Hindlimb muscle (tissue), 1 donor: ENCODE measurements around the gene VPS33A. TPM values are rescaled to one million over a fixed set of nuclear protein-coding genes. Genes with fewer than 3 reads are reported as not detected.
"Not testable (repeated sequence)": the region's sequence is repeated elsewhere in the genome, so short reads cannot be mapped to it uniquely, and the experiment has no call there.

Experiments
- DNase-seq: peaks from one replicate; pipeline ENCODE4 v3.0.0-alpha.2; 2013
- polyA plus RNA-seq: library from polyadenylated mRNA; unstranded; fragments of 120-200 nt; gene quantifications from one replicate; pipeline ENCODE4 v1.2.1, GENCODE V29; 2013; ENCODE audit not compliant: insufficient read length

VPS33A gene
- polyA plus RNA-seq: 12.5 TPM

DNA sequence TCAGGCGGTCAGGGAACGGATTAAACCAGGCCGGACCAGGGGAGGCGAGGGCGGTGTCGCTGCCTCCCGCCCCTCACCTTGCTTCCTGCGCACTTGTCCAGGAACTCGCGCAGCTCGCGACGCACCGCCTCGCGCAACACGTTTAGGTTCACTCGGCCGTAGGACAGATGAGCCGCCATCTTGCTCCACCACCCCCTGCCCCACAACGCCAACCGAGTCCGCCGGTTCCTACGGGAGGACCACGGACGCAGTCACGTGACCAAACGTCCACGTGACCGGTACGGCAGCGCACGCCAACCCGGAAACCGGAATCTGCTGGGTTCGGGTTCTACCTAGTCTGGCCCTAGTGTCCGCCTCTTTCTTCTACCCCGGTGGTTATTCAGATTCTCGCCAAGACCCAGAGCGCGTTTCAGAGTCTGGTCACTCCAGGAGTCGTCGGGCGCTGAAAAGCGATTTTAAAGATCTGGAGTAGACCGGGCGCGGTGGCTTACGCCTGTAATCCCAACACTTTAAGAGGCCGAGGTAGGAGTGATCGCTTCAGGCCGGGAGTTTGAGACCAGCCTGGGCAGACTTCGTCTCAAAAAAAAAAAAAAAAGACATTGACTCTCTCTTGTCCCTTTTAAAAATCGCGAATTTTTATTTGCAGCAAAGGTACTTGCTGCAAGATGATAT lies at the start of gene VPS33A:
Gene VPS33A, minus strand, starts transcription at position 265 of the 672 bp plus-strand sequence. Its CDS starts 86 bp downstream, at position 179.
- peak; percentile 99 for DNase-seq

GRCh38 chr12:122312926-122313325 lies 46.6 kb upstream of the VPS33A start:
- no peak for DNase-seq

DNA sequence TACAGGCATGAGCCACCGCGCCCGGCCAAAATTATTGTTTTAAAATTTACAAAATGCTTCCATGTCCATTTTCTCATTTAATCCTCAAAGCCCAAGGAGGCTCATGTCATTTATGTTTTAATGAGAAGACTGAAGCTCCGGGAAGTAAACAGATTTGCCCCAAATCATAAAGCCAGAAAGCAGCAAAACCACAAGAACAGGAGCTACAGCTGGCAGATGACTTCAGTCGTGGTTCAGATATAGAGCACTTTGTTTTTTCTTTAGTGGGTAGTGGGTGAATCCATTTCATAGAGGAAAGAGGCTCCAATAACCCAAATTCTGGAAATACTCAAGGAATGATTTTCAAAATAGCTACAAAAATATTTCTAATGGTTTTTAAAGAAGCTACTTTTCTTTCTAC lies 45.4 kb upstream of the VPS33A start:
- DNase-seq: no peak

DNA sequence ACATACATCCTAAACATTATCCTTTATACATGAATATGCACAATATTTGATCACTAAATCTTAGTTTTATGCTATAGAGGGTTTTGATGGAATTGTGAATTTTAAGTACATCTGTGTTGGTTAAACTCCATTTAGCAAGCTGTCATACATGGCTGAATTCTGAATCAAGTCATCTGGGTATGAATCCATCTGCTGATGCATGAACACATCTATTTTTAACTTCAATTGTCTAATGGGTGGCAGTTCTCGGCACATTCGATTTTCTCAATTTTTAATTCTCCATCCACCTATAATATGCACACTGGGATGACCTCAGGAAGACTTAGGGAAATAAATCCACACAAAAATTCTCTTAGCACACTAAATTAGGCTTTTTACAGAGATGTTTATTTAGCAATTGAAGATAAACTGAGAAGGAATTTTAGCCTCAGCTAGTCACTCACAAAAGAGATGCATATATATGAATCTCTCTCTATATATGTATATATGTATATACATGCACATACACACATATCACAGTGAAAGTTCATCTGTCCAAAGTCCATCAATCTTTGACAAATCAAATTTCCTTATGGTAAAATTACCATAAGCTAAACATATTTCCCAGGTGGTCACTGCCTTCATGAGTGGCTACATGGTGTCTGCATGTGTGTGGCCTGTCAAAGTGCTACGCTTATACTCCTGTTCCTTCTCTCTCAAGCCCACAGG lies 44.5 kb upstream of the VPS33A start:
- DNase-seq: no peak

GRCh38 chr12:122309564-122310121 lies 43.3 kb upstream of the VPS33A start:
- DNase-seq: no peak

DNA sequence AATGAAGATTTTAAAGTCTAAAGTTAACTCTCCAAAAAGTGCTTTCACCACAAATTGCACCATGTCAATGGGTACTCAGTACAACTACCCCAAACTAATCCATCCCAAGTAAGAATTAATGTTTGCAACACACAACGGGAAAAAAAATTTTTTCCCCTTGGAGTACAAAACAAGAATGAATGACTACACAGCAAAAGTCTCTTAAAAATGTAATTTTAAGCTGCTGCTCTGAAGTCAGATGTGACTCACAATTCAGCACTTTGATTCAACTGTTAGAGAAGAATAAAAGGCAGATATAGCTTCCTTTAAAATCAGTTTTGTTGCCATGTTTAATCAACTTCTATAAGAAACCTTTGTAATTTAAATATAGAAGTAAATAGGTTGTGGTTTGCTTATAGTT lies 42.5 kb upstream of the VPS33A start:
- no peak for DNase-seq

DNA sequence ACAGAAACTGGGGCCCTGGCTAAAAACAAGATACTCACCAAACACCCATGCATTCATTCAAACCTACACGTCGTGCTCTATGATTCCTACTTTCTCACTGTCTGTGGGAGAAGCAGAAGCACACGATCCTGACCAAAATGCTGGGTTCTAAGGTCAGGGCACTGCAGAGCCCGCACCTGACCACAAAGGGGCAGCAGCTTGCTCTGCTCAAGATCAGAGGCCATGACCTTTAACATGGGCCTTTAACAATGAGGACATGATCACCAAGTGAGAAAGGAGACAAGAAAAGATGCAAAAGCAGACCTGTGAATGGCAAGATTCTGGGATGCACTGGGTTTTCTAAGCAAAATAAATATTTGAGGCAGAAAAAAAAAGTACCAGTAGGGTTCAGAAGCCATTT lies 40.1 kb upstream of the VPS33A start:
- DNase-seq: no peak

DNA sequence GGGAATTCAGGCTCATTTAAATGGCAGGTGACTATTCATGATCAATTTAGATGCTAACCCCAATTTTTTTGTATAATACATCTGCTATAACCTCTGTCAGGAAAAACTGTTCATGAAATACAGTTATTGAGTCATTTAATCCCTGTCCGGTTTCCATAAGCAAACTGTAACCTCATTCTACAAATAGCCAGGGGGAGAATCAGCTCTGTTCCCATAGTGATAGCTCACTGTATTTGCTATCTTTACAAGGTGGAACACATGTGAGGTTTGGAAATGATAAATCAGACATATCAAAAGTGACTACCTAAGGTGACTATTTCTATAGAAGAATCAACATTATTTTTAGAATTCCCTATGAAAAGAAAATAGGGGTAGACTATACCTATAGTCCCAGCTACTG lies 38.6 kb upstream of the VPS33A start:
- no peak for DNase-seq

GRCh38 chr12:122303068-122303467 lies 36.8 kb upstream of the VPS33A start:
- DNase-seq: no peak

DNA sequence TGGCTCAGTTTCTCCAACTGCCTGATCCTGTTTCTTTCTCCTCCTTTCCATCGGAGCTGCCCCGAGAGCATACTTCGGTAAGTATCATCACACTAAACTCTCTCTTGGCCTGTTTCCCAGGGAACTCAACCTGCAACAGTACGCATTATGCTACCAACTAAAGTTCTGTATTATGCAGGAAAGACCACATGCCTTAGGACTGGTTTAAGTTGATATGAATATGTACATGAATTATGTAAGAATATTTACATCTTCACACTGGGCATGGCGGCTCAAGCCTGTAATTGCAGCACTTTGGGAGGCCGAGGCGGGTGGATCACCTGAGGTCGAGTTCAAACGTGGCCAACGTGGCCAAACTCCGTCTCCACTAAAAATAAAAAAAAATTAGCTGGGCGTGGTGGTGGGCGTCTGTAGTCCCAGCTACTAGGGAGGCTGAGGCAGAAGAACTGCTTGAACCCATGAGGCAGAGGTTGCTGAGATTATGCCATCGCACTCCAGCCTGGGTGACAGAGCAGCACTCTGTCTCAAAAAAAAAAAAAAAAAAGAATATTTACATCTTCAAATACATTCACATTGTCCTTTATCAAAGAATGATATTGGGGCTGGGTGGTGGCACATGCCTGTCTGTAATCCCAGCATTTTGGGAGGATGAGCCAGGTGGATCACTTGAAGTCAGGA lies 31.9 kb upstream of the VPS33A start:
- DNase-seq: no peak

- DNase-seq: no peak
These were observed 31.2 kb upstream of the VPS33A start for GRCh38 chr12:122297494-122297893.

DNA sequence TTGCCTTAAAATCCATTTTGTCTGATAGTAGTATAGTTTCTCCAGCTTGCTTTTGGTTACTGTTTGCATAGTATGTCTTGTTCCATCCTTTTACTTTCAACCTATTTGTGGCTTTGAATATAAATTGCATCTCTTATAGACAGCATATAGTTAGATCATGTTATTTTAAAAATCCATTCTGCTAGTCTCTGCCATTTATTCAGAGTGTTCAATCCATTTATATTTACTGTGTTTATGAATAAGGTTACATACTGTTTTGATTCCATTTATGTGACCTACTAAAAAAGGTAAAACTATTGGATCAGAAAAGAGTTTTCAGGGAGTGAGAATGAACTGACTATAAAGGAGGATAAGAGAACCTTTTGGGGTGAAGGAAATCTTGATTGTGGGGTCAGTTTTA lies 29.6 kb upstream of the VPS33A start:
- DNase-seq: no peak

- no peak for DNase-seq
These were observed 26.8 kb upstream of the VPS33A start for GRCh38 chr12:122293081-122293480.

DNA sequence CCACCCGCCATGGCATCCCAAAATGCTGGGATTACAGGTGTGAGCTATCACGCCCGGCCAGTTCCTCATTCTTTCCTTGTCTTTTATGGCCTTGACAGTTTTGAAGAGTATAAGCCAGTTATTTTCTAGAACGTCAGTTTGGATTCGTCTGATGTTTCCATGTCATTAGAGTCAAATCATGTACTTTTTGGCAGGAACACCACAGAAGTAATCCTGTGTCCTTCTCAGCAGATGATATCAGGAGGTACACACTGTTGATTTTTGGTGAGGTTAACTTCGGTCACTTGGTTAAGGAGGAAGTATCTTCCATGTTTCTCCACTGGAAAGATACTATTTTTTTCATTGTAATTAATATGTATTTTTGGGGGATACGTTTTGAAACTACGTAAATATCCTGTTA lies 25.1 kb upstream of the VPS33A start:
- no peak for DNase-seq

DNA sequence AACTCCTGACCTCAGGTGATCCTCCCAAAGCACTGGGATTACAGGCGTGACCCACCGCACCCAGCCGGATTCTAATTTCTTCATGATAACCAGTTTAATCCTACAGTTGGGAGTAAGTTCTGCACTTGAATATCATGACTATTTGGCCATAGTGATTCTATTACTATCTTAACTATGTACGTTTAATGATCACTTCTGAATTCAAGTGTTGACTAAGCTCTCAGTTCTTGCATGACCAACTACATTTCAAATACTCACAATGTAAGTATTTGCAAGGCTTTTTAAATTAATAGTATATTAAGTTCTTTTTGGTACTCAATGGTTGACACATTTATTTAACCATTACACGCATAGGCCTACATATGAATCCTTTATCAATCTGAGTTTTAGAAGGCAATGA lies 17.4 kb upstream of the VPS33A start:
- DNase-seq: no peak

GRCh38 chr12:122282061-122282460 lies 15.8 kb upstream of the VPS33A start:
- no peak for DNase-seq

DNA sequence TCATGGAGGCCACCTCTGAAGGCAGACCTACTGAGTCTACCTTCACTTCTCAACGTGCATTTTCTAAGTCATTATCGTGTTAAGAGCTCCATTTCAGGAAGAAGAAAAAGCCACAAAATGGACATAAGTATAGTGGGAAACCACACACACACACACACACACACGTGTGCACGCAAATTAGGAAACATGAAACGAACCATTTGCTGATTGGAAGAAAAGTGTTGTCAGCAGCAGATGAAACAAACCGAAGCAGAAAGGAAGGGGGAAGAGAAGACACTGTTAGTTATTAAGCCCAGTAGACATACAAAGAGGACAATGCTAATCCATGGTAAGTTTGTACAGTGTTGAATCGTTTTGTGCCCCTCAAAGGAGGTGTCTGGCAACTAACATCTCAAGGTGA lies 9.9 kb upstream of the VPS33A start:
- DNase-seq: no peak

GRCh38 chr12:122275459-122275858 lies 9.2 kb upstream of the VPS33A start:
- no peak for DNase-seq

DNA sequence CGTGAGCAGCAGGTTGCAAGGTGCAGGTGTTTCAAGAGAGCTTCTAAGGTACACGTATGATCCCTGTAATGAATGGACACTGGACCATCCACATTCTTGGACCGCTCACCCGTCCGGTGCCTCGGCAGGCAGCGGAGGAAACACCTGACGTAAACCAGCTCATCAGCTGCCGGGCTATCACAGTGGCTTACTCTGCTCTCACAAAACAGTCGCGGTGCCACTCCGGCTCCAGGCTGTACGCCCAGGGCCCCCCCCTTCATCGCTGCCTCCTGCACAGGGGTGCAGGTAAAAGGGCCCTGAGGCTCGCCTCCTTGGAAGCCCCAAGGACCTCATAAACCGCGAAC lies 436 bp downstream of the VPS33A start:
- peak; percentile 8 for DNase-seq

- DNase-seq: no peak
These were observed 818 bp downstream of the VPS33A start for GRCh38 chr12:122265476-122265875.

- DNase-seq: not testable (repeated sequence)
These were observed 5.6 kb downstream of the VPS33A start for GRCh38 chr12:122260735-122261134.

- DNase-seq: not testable (repeated sequence)
These were observed 7.4 kb downstream of the VPS33A start for GRCh38 chr12:122258939-122259338.

GRCh38 chr12:122258462-122258861 lies 7.8 kb downstream of the VPS33A start:
- not testable (repeated sequence) for DNase-seq

DNA sequence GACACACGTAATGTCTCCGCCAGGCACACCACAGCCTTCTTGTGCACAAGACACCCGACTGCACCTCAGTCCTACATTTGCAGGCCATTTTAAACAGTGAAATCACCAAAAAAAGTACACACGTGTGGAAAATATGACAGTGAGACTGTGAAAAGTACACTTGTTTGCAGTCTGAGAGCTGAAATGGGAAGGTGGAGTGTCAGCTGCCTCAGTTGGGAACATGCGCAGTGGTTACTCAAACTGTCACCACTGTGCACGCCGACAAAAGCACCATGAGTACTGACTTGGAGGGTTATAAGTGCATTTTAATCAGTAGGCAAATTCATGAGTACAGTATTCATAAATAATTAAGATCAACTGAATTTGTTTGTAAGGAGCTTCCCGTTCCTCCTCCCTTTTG lies 15.8 kb downstream of the VPS33A start:
- no peak for DNase-seq
